CD1c-positive myeloid dendritic cell (primary cell): ENCODE data around the gene ATG10.
"Not testable (repeated sequence)": the region's sequence is repeated elsewhere in the genome, so short reads cannot be mapped to it uniquely, and the experiment has no call there.

Source experiments
- DNase-seq: peaks from one replicate; pipeline ENCODE4 v3.0.0-alpha.2; 2016; ENCODE audit errors: extremely low spot score

Gene ATG10

DNA sequence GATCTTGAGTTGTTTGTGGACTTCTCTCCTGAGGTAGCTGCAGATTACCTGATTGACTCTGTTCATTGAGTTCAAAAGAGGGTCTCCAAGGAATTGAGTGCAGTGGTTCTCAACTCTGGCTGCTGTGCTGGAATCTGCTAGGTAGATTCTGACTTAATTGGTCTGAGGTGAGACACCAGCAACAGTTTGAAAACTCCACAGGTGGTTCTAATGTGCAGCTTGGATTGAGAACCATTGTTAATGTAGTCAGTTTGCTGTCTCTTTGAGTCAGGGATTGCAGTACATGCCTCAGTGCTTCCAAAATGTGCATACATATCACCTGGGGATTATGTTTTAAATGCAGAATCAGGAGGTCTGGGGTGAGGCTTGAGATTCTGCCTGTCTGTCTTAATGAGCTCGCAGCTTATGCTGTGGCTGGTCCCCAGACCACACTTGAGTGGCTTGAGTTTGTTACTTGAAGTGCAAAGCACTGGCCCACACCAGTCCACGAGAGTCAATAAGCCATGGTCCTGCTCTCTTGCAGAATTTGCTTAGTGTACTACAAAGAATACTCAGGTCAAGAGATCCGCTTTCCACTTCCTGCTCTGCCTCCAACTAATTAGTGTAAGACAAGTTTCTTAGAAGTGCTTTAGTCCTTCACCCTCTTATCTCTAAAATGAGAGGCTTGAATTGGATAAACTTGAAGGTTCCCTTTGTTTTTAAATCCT, 82.3 kb downstream of the ATG10 start:
- DNase-seq: no peak

DNA sequence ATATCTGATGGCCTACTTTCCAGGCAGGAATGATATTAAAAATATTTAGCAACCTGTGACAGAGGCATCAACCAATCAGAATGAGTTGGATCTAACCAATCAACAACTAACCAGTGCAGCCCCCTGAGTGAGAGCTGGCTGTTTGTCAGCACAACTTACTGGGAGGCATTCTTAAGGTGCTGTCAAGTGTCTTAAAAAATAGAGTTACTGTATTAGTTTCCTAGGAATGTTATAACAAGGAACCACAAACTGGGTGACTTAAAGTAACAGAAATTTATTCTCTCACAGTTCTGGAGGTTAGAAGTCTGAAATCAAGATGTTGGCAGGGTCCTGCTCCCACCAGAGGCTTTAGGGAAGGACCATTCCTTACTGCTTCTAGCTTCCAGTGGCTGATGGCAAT, 85.2 kb downstream of the ATG10 start:
- DNase-seq: no peak

DNA sequence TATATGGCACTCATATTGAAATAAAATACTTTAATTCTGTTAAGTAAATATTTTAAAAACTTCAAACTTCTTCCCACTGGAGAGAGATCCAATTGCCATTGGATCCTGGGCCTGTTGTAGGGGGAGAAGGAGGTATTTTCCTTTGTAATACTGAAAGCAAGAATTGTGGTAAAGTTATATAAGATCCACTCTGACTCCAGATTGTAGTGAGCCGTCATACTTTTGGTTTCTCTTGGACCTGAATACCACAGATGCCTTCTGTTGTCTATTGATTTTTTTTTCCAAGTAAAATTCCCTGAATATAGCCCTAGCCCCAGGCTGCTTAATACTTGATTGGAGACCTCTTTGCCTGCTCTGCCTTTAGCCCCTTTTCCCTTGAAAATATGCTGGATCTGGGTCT, 86.9 kb downstream of the ATG10 start:
- no peak for DNase-seq

DNA sequence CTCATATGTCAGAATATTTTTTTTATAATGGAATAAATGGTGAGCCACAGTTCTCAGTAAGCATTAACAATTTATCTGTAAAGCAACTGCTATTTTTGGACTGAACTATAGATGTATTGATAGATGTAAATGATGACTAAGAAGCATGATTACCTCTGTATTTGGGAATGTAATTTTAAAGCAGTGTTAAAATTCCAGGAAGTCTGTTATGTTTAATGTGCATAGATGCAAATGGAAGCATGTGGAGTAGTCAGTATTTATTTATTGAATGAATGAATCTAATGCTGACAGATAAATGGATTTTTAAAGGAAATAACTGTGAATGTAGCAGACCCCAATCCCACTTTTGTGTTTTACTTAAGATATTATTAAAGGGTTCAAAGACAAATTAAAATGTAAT, 95.0 kb downstream of the ATG10 start:
- DNase-seq: no peak

DNA sequence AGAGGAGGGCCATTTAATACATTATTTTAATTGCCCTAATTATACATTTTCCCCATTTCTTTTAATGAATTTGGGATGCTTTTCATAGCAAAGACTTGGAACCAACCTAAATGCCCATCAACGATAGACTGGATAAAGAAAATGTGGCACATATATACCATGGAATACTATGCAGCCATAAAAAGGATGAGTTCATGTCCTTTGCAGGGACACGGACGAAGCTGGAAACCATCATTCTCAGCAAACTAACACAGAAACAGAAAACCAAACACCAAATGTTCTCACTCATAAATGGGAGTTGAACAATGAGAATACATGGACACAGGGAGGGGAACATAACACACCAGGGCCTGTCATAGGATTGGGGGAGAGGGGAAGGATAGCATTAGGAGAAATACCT, 96.2 kb downstream of the ATG10 start:
- not testable (repeated sequence) for DNase-seq

DNA sequence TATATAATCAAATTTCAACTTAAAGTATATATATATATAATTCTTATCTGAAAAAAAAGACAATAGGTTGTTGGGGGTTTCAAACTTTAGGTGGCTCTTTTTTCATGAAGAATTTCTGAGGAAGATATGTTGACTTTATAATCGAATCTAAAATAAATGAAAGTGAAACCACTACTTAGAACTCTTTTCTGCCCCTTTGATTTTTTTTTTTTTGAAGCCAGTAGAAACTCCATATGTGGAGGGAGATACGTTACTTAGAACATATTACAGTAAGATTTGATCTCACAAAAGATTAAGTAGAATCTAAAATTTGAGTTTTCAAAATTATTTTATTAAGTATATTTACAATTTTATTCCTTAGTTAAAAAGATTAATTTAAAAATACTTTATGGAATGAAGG, 96.9 kb downstream of the ATG10 start:
- DNase-seq: no peak

DNA sequence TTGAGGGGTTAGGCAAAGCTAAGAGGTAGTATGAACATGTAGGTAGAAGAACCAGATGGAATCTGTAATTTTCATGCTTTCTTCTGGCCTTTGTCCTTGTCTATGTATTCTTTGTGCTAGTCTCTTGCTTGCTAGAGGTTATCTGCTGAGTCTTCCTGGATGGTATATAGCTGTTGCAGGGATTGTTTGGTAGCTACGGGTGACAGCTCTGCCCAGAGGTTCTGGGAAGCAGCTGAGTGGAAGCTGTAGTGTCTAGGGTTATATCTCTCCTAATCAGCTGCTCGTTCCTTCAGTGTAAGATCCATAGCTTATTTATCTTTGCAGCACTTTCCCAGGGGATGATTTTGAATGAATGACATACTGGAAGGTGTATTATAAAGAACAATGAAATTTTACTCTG, 100.3 kb downstream of the ATG10 start:
- no peak for DNase-seq

DNA sequence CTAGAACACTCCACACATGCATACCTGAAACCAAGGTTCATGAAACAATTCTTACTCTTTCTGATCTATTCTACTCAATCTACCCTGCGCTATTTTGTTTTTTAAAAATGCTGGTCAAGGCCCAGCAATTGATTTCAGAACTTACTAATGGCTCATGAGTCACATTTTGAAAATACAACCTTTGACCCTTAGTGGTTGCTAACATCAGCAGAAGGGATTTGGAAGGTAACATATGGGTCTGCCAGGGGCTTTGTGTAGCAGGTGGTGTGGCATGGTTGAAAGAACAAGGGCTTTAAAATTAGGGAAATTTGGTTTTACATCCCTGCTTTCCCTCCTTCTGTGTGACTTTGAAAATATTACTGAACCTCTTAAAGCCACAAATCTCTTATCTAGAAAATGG, 101.4 kb downstream of the ATG10 start:
- DNase-seq: no peak

DNA sequence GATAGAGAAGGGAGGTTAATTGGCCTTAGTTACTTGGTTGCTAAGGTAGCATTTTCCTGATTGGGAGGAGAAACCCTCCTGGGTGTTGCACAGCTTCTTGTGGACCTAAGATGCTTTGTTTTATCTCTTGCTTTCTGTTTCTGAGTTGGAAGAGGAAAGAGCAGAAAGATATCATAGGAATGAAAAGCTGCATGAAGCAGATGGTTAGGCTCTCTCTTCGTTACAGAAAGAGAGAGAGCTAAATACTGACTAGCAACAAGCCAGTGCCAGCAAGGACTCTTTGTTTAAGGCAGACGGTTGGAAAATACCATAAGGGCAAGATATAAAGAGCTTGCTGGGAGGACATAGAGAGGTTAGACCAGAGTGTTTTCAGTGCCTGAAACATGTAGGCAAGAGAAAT, 103.1 kb downstream of the ATG10 start:
- DNase-seq: no peak

DNA sequence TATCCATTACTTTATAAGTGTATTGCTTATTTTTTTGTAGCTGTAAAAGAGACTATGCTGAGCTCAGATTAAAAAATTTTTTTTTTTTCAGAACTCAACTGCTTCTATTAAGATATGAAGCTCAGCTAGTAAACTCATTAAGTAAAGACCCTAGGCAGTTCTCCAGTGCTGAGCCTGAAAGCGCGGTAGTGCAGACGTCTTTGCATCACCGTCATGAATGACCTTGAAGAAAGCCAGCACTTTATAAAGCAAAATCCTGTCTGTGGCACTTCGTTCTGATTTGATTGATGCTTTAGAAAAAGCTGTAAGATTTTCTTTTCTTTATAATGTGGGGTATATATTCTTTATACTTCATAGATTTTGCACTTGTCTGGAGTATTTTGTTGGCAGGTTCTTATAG, 105.7 kb downstream of the ATG10 start:
- no peak for DNase-seq

DNA sequence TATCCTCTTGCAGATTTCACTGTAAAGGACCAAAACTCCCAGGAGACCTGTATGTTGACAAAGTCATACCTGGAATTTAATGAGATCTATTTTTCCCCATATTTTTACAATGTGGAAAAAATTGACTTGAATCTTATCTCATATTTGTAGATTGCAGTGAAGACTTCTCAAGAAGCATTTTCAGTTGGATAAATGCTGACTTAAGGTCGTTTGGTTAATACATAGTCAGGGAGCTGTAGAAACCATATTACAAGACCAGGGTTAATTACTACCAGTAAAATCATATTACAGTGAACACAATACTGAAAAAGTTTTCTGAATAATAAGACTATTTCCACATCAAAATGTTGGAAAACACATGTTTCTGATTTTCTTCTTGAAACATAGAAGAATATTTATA, 119.8 kb downstream of the ATG10 start:
- DNase-seq: no peak

DNA sequence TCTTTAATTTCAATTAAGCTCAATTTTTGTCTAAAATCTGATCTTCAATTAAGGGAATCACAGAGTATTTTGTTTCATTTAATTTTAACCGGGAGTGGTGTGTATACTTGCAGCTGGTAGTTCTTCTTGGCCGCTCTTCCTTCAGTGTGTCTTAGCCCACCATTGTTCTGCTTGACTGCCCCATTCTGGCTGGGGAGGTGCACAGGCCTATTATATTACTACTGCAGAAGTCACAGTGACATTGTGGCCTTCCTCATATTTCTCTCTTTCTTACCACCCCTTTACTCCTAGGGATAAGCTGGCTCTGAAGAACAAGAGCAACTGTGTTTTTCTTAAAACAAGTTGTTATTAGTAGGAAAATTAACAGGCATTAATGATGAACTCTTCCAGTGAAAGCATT, 123.7 kb downstream of the ATG10 start:
- no peak for DNase-seq

DNA sequence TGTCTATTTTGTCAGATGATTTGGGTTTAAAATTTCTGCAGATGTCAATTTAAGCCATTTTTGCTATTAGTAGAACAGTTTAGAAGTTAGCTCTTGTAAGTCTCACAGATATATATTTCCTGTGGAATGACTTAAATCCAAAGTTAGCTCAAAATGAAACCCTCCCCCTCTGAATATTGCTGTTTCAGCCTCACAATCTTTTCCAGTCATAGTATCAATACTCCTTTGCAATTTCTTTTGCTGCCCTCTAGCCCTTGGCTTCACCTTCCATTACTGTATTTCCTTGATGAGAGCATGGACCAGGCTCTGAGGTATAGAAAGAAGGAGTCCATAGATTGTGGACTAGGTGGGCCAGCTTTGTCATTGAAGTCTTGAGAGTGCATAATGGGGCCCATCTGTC, 124.4 kb downstream of the ATG10 start:
- no peak for DNase-seq

DNA sequence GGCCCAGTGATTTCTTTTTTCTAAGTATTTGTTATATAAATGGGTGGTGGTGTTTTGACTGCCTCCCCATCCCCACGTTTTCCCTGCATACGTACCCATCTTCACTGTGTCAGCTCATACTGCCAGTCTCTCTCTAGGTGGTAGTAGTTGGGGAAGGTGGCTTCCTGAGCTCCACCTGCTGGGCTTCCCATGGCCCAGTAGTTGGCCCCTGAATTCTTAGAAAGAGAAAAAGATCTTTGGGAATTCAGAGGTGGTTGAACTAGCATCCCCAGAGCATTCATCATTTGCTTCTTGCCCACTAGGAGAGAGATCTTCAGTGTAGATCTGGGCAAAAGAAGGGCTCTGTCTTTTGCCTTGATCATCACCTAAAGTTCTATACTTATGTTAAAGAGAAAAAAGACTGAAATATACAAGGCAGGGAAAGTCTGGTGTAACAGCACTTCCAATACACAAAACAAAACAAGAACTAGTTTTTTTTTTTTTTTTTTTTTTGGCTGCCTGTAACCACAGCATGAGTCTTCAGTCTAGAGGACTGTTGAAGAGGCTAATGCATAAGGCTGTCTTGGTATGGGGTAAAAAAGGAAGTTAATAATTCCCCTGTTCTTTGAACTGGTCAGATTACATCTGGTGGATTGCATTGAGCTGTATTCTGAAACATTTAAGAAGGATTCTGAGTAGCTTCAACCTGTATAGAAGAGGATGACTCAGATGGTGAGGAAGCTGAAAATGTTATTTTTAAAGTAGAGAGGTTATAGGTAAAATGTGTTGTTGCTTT, 128.7 kb downstream of the ATG10 start:
- peak; percentile 17 for DNase-seq

DNA sequence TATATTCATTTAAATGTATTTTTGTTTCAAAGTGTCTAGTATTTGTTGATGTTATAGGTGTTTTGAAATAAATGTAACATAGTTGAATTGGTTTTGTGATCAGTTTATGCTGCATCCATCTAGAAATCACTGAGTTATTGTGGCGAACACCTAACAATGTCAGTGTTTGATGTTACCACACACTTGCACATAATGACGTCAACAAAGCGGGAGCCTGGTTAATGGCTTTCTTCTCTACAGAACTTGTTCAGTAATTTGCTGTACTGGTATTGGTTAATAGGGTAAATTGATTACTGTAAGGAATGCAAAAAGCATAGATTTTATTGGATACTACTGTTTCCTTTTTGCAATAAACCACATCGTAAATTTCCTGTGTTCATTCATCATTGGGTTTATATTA, 133.0 kb downstream of the ATG10 start:
- no peak for DNase-seq

DNA sequence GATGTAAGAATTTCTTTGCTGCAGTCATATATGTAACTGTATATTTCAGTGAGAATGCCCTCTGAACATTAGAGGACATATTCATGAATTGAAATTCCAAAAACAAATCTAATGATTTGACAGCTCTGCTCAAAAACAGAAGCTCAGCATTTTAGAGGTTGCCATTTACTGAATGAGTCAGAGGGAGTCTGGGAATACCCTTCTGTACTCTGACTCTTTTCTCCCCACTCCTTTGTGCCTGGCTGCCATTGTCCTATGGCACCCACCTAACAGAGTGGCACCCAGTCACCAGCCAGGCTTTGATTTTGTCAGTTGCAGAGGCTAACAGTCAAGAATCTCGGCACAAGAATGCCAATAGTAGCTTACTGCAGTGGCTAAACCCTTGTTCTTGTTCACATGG, 133.6 kb downstream of the ATG10 start:
- DNase-seq: no peak

DNA sequence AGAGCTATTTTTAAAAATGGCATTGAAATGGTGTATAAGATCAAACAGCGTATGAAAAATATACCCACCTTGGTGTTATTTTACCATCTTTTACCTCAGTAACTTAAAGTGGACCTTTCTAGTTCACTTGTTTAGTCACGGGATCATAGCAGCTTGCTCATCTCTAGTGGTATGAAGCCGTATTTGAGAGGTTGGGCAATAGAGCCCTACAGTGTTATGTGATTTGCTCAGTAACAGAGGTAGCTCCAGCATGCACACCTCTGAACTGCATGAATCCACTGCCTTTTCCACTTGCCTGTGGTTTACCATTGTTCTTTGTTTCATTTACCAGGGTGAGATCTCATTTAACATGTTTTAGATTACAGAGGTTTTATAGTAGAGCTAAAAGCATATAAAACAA, 134.4 kb downstream of the ATG10 start:
- no peak for DNase-seq

DNA sequence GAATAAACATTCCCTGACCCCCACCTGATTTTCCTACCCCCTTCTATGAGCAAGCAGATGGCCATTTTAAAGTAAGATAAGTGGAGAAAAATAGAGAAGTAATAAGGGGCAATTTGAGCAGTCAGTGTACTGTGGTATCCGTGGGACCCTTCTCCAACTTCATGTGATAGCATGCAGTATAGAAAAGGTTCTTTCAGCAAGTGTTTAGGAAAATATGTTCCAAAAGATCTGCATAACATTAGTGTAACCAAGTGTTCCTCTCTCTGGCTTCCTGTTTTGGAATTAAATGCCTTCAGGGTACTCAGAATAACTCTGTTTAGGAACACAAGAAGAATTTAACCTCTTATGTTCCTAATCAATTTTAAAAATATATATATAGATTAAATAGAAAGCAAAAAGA, 134.9 kb downstream of the ATG10 start:
- DNase-seq: no peak

DNA sequence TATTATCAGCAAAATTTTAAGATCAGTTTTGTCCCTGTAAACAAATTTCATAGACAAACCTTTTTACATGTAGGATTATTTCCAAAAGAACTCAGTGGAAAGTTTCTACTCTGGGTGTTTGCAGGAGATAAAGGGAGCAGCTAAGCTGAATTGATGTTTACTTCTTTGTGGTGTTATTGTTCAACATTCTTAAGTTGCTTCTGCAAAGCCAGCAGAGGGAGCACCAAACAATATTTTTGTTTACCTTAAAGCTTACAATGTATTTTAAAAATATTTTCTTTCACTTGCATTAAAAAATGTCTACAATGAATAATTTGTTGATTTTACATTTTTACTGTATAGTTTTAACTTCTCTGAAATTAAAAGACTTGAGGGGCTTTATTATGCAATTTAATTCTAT, 135.4 kb downstream of the ATG10 start:
- no peak for DNase-seq

DNA sequence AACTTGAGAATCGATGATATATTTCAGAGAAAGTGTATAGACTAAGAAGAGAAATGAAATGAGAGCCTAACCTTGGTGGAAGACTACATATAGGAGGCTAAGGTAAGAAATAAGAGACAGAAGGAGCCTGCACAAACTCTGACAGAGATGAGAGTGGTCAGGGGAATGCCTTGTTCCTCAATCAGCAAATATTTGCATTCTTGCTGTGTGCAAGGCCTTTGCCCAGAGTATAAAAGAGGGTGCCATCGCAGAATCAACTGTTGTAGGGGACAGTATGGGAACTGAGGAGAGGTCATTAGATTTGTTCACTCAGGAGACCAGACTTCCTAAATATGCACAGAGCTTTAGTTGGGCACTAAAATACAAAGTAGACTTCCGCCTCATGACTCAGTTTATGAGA, 137.2 kb downstream of the ATG10 start:
- no peak for DNase-seq

DNA sequence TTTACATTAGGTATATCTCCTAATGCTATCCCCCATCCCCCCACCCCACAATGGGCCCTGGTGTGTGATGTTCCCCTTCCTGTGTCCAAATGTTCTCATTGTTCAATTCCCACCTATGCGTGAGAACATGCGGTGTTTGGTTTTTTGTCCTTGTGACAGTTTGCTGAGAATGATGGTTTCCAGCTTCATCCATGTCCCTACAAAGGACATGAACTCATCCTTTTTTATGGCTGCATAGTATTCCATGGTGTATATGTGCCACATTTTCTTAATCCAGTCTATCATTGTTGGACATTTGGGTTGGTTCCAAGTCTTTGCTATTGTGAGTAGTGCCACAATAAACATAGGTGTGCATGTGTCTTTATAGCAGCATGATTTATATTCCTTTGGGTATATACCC, 138.1 kb downstream of the ATG10 start:
- DNase-seq: not testable (repeated sequence)

DNA sequence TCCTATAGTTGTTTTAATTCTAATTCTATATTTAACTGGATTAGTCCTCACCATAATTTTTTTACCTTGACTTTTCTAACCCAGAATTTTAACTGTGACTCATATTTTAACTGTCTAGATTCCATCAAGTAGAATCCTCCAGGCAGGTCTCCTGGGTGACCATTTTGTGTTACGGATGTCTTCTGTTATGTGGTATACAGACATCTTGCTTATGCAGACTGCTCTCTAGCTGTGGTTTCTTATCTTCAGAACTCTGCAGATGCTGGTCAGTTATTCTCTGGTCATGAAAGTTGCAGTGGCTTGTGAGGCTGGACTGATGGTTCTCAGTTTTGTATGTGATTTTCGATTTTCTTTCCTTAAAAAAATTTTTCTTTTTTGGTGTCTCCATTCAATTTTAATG, 139.4 kb downstream of the ATG10 start:
- no peak for DNase-seq

DNA sequence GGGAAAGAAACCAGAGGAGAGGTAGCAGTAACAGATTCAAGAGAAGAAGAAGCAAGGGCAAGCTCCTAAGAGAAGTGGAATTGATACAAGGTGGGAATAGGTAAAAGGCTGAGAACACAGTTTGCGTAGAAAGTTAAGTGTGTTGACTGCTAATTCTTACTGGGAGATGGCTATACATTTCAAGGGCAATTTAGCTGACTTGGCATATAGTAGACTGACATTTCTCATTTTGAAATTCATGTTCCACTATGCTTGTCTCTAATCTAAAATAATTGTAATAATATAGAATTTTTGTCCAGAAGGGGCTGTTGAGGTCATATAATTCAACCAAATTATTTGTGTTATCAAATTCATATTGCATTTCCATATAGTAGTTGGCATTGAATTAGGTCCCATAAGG, 144.0 kb downstream of the ATG10 start:
- DNase-seq: no peak

DNA sequence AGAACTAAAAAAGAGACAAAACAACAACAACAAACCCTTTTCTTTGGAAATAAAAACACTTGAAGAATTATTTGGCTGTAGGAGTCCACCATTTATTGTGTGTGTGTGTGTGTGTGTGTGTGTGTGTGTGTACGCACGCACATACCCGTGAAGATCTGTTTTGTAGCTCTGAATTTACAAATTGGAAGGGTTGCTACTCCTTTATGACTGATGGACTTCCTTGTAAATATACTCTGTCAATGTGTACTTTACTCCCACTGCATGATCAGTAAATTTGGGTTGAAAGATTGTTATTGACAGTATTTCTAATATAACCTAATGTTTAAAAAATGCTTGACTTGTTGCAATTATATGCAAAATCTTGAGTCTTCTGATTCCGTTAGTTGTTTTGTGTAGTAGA, 148.1 kb downstream of the ATG10 start:
- no peak for DNase-seq
